Suprapubic skin (tissue), 4 donors: Measurements from ENCODE around the gene GPC5.

Experiments
- EP300 ChIP-seq: sonication (generic); formaldehyde crosslinking; IDR thresholded peaks from one replicate; pipeline ENCODE4 v1.6.1; 2017; ENCODE audit warnings: antibody characterized with exemption
- POLR2A ChIP-seq, 2 donors: fragments of 450-650 bp; IDR thresholded peaks; one replicate each; pipeline ENCODE4 v1.6.1; 2017; ENCODE audit warnings: antibody characterized with exemption in 2 of 2, mild to moderate bottlenecking in 2 of 2, moderate library complexity in 2 of 2
- POLR2AphosphoS5 ChIP-seq, 3 donors: sonication (generic); formaldehyde crosslinking; IDR thresholded peaks; one replicate each; pipeline ENCODE4 v1.6.1; 2017; ENCODE audit warnings: antibody characterized with exemption in 3 of 3
- TF ChIP-seq, protein P1 (sequence below), 2 donors: fragments of 200-600 bp in 1 of 2; fragments of 450-650 bp in 1 of 2; sonication (generic) in 1 of 2; IDR thresholded peaks; one replicate each; pipeline ENCODE4 v1.5.1; 2016 to 2019; ENCODE audit warnings: antibody characterized with exemption in 2 of 2, mild to moderate bottlenecking in 1 of 2, moderate library complexity in 1 of 2

DNA sequence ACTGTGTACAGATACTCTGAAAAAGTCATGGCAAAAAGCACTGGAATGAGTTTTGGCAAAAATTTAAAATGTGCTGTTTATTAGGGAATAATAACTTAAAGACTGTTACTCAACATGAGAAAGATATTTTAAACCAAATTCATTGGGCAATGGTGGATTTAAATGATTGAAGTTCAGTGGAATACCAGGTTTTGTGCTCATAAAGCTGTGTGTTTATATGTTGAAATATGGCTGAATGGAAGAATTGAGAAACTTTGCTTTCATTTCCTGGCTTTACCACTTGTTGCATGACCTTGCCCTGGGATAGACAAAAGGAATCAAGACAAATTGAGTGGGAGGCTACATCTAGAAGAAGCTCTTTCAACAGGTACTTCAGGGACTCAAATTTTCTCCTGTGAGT lies 246.4 kb downstream of the GPC5 start:
- TF ChIP-seq, protein P1, sequence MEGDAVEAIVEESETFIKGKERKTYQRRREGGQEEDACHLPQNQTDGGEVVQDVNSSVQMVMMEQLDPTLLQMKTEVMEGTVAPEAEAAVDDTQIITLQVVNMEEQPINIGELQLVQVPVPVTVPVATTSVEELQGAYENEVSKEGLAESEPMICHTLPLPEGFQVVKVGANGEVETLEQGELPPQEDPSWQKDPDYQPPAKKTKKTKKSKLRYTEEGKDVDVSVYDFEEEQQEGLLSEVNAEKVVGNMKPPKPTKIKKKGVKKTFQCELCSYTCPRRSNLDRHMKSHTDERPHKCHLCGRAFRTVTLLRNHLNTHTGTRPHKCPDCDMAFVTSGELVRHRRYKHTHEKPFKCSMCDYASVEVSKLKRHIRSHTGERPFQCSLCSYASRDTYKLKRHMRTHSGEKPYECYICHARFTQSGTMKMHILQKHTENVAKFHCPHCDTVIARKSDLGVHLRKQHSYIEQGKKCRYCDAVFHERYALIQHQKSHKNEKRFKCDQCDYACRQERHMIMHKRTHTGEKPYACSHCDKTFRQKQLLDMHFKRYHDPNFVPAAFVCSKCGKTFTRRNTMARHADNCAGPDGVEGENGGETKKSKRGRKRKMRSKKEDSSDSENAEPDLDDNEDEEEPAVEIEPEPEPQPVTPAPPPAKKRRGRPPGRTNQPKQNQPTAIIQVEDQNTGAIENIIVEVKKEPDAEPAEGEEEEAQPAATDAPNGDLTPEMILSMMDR (IDR thresholded peaks at IDR 0.05): no peak
- TF ChIP-seq POLR2A (IDR thresholded peaks at IDR 0.05): no peak
- no peak for TF ChIP-seq POLR2AphosphoS5 (IDR thresholded peaks at IDR 0.05)
- no peak for TF ChIP-seq EP300
